Measurements from ENCODE around the gene ZSCAN29.

ZSCAN29 gene

DNA sequence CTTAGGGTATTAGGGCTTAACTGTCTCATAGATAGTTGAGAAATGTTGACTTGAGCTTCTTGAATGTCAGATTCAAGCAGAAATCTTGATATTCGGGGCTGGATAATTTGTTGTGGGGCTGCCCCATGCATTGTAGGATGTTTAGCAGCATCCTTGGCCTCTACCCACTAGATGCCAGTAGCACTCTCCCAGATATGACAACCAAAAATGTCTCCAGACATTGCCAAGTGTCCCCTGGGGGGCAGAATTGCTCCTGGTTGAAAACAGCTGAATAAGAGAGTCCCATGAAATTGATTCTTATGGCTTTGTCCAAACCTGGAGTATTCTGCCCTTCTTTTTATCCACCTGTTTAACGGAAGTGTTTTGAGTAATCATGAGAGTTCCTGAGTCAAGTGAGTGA is 24.5 kb downstream of the ZSCAN29 start:
- no peak for DNase-seq

DNA sequence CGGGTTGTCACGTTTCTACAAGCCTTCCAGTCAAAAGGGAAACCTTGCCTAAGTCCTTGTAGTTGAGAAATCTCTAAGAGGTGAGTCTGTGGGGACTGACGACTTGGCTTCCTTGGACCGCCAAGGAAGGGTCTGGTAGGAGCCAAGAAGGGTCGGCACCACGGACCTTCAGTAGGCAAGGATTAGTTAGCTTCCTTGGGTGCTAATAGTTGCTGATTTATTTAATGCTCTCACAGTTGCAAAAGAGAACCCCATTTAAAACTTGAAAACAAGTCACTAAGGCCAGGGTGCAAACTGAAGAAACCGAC is 40.1 kb downstream of the ZSCAN29 start:
- DNase-seq = no peak

DNA sequence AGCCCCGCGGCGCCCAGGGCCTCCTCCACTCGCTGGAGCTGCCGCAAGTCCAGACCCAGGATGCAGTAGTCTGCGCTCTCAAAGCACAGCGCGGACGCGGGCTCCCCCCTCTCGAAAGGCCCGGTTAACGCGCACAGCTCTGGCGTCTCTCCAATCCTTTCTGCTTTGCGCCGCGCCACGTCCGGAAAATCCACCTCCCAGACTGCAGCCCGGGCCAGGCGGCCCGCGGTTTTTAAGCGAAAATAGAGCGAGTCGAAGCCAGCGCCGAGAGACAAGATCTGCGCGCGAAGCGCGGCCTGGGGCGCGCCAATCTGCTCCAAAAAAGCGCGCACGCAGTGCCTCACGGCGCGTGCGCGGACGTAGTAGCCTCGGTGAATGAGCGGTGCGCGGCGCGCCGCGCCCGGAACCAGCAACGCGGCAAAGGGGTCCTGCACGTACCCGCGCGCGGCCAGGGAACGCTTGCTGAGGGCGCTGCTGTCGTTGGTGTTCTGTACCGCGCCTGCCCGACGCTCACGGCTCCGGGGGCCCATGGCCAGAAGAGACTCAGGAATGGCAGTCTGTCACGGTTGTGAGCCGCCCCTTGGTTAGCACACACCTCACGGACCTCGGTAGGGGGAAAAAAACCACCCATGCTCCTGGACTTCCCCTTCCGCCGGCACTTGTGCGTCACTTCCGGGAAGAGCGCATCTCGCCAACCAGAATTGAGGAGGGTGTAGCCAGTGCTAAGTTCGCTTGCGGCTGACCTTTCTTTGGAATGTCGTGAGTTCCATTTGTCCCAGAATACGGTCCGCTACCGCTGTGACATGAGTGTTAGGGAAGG is 40.7 kb downstream of the ZSCAN29 start, which contains the start of gene LCMT2:
LCMT2 (minus strand) TSS at position 614 of the 820 bp plus-strand sequence; CDS start at position 530, 84 bp downstream.
- peak; percentile 86 for DNase-seq

DNA sequence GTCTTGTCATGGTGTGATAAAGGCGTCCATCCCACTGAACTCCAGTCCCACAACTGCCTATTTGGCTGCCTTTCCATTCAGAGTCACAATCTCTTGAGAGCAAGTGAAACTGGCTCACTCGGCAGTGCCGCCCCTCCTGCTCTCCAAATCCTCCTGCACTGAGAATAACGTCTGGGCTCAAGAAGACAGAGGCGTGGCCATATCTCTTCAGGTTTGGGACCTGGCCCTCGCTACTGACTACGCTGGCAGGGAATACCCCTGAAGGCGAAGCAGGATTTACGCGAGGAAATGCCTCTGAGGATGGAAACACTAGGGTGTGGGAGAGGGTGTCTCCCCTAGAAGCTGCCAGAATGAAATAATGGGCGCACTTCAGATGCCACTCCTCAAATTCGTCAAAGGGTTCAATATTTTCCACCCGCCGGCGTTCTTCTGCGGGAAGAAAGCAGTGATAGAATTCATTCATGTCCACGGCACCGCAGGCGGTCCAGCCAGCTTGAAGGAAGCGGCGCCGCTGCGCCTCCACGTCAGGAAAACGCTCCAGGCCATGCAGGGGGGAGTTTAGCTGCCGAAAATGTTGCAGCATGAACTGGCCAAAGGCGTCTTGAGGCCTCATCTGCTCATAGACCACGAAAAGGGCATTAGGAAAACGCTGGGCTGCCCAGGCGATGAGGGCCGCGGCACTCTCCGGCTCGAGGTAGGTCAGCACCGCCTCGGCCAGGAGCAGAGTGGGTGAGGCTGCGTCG is 41.5 kb downstream of the ZSCAN29 start:
- DNase-seq = no peak

DNA sequence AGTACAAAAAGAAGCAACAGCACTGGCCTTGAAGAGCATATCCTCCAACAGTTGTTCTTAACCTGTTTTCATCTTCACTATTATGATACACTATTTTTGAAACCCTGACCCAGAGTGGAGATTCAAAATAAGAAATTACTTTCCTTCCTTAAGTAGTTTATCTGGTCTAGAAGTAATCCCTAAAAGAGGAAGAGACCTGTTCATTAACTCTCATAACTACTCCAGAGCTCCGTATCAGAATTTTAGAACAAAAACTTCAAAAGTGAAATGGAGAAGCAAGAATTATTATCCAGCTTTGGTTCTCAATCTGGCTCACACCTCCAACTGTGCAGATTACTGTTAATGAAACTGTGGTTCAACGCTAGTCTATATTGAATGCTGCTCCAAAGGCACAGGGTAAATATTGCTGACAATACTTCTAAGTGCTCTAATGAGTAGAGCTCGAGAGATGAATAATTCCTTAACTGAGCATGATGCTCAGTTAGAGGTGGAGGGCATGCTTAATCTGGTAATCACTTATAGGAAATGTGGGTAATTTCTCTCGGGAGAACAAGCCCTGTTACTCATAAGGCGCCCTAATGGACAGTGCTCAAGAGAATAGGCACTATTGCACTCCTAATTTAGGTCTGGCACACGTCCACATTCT is 45.7 kb downstream of the ZSCAN29 start:
- DNase-seq = no peak

DNA sequence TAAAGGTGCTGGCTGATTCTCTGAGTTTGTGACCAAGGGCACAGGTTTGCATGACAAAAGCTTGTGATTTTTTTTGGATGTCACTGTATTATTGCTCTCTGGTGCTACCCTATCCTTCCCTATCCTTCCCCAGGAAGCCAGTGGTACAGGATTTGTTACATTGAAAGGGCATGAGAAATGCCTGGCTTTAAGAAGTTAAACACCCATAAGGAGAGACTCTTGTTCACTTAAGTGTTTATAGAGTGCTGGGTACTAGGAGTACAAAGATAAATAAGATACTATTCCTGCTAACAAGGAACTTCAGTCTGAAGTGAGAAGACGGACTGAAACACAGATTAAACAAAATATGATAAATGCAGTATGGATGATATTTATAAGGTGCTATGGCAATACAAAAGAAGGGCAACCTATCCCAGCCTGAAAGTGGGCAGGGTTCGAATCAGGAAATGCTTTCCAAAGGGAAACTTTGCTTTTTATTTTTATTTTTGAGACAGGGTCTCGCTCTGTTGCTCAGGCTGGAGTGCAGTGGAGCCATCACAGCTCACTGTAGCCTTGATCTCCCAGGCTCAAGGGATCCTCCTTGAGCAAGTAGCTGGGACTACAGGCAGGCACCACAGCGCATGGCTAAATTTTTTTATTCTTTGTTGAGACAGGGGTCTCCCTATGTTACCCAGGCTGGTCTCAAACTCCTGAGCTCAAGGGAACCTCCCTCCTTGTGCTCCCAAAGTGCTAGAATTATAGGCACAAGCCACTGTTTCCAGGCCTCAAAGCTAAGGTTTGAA is 51.7 kb downstream of the ZSCAN29 start:
- DNase-seq = no peak

DNA sequence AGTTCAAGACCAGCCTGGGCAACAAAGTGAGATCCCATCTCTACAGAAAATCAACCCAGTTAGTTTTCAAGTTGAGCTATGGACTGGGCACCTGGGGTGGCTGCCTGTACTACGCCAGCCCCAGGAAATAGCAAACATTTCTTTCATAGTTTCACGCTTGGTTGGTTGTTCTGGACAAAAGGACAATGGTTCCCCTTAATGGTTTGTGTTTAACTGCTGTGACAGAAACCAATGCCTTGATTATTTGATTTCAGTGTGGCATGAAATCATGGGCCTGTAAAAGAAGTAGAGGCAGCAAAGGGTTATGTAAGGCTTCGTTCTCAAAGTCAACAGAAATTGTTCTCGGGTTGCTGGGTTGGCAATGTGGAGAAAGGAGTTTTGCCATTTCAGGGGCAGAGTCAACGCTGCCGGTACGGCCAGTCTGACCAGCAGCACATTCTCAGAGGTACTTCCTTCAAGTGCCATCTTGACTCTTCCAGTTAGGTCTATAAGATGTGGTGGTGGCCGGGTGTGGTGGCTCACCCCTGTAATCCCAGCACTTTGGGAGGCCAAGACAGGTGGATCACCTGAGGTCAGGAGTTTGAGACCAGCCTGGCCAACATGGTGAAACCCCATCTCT is 53.2 kb downstream of the ZSCAN29 start:
- no peak for DNase-seq

DNA sequence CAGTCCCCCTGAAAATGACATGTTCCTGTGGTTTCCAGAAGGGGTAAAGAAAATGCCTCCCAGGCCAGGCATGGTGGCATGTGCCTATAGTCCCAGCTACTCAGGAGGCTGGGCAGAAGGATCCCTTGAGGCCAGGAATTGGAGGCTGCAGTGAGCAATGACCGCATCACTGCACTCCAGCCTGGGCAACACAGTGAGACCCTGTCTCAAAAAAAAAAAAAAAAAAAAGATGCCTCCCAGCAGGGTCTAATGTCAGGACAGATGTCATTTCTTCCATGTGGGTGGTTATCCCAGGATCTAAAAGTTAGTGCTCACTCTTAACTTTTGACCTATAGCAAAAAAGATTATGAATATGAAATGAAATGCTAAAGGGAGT is 53.9 kb downstream of the ZSCAN29 start:
- DNase-seq = no peak

DNA sequence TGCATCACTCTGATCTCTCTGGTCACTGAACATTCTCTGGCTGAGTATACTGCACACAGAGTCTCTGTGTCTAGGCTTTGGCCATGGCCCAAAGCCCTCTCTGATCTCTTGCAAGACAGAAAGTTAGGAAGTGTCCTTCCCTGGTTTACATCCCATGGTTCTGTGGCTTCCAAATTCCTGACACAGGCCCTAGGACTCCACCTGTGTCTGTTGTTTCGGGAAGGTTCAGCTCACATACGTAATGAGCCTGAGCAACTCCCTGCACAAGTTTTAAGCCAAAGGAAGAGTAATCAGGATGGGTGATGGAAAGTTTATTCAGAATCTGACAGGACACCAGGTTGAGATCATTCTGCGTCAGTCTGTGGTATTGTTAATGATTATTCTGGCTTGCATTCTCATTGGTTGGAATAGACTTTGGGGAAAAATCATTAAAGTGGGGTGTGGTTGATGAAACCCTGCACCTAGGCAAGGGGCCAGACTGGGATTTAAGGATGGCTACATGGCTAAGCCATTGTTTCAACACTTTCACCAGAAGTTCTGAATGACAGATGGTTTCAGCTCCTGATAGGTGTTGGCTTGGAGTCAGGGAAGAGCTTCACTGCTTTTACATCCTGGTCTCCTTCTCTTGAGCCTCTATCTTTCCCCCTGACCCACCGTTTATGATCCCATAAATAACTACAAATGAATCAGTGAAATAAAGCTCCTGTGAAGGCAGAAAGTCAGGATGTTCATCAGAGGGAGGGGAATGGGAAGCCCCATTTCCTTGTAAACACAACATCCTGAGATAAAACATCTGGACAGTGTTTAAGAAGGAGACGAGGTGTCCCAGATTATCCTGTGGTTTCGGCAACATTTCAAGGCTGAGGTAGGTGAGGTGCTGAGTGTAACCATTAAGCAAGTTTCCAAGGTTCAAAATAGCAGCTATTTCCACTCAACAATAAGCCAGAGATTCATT is 54.5 kb downstream of the ZSCAN29 start:
- DNase-seq = no peak

DNA sequence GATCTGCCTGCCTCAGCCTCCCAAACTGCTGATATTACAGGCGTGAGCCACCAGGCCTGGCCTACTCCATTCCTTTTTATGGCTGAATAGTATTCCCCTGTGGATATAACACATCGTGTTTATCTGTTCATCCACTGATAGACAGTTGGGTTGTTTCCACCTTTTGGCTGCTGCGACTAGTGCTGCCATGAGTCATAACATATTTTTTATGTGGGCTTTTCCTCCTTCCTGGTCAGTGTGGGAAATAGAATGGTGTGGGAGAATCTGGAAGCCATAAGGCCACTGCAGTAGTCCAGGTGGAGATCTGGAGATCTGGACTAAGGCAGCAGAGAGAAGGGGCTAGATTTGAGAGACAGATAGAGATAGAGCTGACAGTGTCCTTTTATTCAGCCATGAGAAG is 56.7 kb downstream of the ZSCAN29 start:
- DNase-seq = no peak

DNA sequence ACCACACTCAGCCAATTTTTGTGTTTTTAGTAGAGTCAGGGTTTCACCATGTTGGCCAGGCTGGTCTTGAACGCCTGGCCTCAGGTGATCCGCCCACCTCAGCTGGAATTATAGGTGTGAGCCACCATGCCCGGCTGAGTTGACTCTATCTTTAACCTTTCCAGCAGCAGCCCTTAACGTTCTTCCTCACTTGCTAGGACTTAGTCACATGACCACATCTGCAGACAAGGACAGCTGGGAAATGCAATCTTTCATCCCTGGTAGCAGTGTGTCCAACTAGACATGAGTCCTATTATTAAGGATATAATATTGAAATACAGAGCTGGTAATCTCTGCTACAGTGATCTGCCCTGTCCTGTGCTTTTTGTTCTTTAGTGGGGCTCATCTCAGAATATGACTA is 58.5 kb downstream of the ZSCAN29 start:
- DNase-seq = no peak

All from stimulated activated CD4-positive, alpha-beta T cell treated with anti-CD3 and anti-CD28 coated beads, Interleukin-4, amount 100 ng/mL, for 1 hour (primary cell).